ENCODE data around the gene KSR2.

The KSR2 gene

GRCh38 chr12:117507548-117507947 is 461.2 kb downstream of the KSR2 start:
- in situ Hi-C loops (cut with HindIII; ENCODE audit: low sequenced_read_pairs): no loop called here
- TF ChIP-seq, protein P1, sequence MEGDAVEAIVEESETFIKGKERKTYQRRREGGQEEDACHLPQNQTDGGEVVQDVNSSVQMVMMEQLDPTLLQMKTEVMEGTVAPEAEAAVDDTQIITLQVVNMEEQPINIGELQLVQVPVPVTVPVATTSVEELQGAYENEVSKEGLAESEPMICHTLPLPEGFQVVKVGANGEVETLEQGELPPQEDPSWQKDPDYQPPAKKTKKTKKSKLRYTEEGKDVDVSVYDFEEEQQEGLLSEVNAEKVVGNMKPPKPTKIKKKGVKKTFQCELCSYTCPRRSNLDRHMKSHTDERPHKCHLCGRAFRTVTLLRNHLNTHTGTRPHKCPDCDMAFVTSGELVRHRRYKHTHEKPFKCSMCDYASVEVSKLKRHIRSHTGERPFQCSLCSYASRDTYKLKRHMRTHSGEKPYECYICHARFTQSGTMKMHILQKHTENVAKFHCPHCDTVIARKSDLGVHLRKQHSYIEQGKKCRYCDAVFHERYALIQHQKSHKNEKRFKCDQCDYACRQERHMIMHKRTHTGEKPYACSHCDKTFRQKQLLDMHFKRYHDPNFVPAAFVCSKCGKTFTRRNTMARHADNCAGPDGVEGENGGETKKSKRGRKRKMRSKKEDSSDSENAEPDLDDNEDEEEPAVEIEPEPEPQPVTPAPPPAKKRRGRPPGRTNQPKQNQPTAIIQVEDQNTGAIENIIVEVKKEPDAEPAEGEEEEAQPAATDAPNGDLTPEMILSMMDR (IDR thresholded peaks at IDR 0.05; ENCODE audit: low read depth, low read length): no peak
- no peak overlapping the region for H3K4me3 ChIP-seq (ENCODE audit: low read depth, low read length)
- DNase-seq (ENCODE audit: low read depth, low spot score): no peak

DNA sequence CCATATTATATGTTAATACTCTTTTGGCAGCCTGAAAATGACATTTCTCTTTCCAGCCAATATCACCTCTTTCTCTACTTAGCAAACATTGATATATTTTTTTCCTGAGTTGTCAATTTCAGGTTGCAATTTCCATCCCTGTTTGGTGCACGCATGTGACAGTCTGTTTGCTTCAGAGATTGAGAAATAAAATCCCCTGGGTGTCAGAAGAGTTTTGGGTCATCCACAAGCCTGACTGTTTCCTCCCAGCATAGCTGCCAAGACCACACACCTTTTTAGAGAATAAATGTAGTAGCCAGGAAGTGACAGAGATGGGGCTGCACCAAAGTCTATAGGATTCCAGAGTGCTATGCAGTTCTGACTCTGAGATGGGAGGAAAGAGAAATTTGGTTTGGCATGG is 462.5 kb downstream of the KSR2 start:
- DNase-seq (ENCODE audit: low read depth, low spot score): no peak

GRCh38 chr12:117502633-117503032 is 466.2 kb downstream of the KSR2 start:
- in situ Hi-C loops (cut with HindIII; ENCODE audit: low sequenced_read_pairs): no loop called here
- TF ChIP-seq, protein P1 (IDR thresholded peaks at IDR 0.05; ENCODE audit: low read depth, low read length): no peak
- no peak for DNase-seq (ENCODE audit: low read depth, low spot score)
- H3K4me3 ChIP-seq (ENCODE audit: low read depth, low read length): no peak overlapping the region

More for the DNA sequence above, 462.5 kb downstream of the KSR2 start:
- TF ChIP-seq, protein P1 (IDR thresholded peaks at IDR 0.05; ENCODE audit: low read depth, low read length): no peak
- H3K4me3 ChIP-seq (ENCODE audit: low read depth, low read length): no peak overlapping the region
- in situ Hi-C loops (cut with HindIII; ENCODE audit: low sequenced_read_pairs): no loop called here

- no peak overlapping the region for H3K4me3 ChIP-seq (ENCODE audit: low read depth, low read length)
- TF ChIP-seq, protein P1 (IDR thresholded peaks at IDR 0.05; ENCODE audit: low read depth, low read length): no peak
- in situ Hi-C loops (cut with HindIII; ENCODE audit: low sequenced_read_pairs): no loop called here
Observed at GRCh38 chr12:117502233-117502632, 466.6 kb downstream of the KSR2 start.

DNA sequence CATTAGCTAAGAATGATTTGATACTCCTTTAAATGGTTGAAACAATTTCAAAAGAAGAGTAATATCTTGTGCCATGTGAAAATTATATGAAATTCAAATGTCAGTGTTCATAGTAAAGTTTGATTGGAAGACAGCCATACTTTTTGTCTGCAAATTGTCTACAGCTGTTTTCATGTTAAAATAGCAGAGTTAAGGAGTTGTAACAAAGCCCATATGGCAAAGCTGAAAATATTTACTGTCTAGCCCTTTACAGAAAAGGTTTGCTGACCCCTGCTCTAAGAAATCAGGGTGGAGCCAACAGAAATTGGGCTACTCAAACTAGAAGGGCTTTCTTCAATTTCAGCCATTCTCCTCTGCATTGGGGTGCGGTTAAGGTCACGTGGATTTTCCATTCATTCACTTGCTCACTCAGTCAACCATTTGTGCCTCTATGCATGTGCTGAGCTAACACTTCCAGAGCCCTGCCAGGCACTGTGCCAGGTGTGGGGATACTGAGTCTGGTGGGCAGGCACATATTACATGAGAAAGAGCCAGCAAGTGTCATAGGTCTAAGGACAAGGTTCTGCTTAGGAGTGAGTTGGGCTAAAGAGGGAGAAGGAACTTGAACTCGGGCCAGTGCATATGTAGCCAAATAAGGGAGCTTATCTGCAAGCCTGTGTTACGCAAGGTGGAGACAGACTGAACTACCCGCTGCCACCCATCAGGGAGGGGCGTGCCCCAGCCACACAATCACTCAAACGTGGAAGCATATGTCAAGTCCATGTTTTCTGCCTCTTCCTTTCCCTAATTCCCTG is 467.5 kb downstream of the KSR2 start:
- DNase-seq (ENCODE audit: low read depth, low spot score): no peak
- H3K4me3 ChIP-seq (ENCODE audit: low read depth, low read length): no peak overlapping the region
- TF ChIP-seq, protein P1 (IDR thresholded peaks at IDR 0.05; ENCODE audit: low read depth, low read length): no peak
- in situ Hi-C loops (cut with HindIII; ENCODE audit: low sequenced_read_pairs): no loop called here

More at GRCh38 chr12:117502233-117502632, 466.6 kb downstream of the KSR2 start:
- no peak for DNase-seq (ENCODE audit: low read depth, low spot score)

DNA sequence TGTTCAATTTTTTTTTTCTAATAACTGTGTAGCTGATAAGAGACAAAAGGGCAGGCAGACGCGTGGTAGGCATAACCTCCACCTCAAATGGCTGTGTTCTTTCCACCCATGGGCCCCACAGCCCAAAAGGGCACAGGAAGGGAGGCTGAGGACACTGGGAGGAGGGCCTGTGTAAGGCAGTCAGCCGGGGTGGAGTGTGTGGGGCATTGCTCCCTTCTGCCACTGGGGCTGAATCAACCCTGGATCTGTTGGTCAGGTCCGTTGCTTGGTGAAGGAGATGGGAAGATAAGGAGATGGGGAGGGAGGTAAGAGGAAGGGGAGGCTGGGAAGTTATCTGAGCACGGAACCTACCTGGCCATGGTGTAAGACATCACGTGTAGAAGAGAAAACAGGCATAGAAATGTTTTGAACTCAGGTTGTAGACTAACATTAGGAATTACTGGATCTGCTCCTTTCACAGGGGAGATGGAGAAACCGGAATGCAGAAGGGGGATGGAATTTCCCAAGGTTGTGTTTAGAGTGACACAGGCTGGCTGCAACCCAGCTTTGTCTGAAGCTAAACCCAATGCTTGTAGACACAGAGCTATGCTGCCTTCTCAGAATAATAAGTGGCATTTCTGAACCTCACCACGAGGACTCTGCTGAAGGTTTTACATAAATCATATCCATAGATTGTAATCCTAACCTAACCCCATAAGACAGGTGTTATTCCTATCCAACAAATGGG is 468.9 kb downstream of the KSR2 start:
- no peak for DNase-seq (ENCODE audit: low read depth, low spot score)
- TF ChIP-seq, protein P1 (IDR thresholded peaks at IDR 0.05; ENCODE audit: low read depth, low read length): no peak
- in situ Hi-C loops (cut with HindIII; ENCODE audit: low sequenced_read_pairs): no loop called here
- no peak overlapping the region for H3K4me3 ChIP-seq (ENCODE audit: low read depth, low read length)

All from astrocyte of the spinal cord (primary cell).